ENCODE data around the gene GIPC2.

GRCh38 chr1:78005448-78005722, 40.4 kb upstream of the GIPC2 start:
- TF ChIP-seq GATA2 (IDR thresholded peaks at IDR 0.05; ENCODE audit: low read depth, low read length) (no peak), GATA3 (IDR thresholded peaks at IDR 0.05; ENCODE audit: low read depth, low read length) (no peak)

All from SH-SY5Y (cell line).